Natural killer cell treated with Interleukin-12 subunit alpha and Interleukin-12 subunit beta and Interleukin-15 and Interleukin-18, amount 100 ng/mL, for 72 hours (primary cell): ENCODE data around the gene GUCD1. TPM values are rescaled to one million over a fixed set of nuclear protein-coding genes. Genes with fewer than 3 reads are reported as not detected.
A peak's percentile ranks its signal among the peaks of the same experiment; 100 is the strongest.
"Not testable (repeated sequence)": the region's sequence is repeated elsewhere in the genome, so short reads cannot be mapped to it uniquely, and the experiment has no call there.

Experiments
- ATAC-seq, 2 donors: fragments of 150-1000 bp; cut with Tn5 transposase in 1 of 2; sonication (Bioruptor Pico), chemical (Tn5 transposase) in 1 of 2; 2 replicates each; pipeline ENCODE4 v1.10.0; 2021
- DNase-seq: peaks from one replicate; pipeline ENCODE4 v3.0.0; 2022; ENCODE audit warnings: low spot score
- H3K27ac Mint-ChIP-seq, 2 donors: 1 replicate in 1 of 2; 2 replicates in 1 of 2; pipeline ENCODE4 v1.8.0; 2022; ENCODE audit warnings: mixed read lengths in 2 of 2, mild to moderate bottlenecking in 1 of 2, moderate library complexity in 1 of 2
- H3K27me3 Mint-ChIP-seq, 2 donors: 1 replicate in 1 of 2; 2 replicates in 1 of 2; pipeline ENCODE4 v1.8.0; 2022; ENCODE audit warnings: mixed read lengths in 2 of 2
- H3K36me3 Mint-ChIP-seq: one replicate; pipeline ENCODE4 v1.8.0; 2022; ENCODE audit warnings: mixed read lengths
- H3K4me1 Mint-ChIP-seq, 2 donors: 1 replicate in 1 of 2; 2 replicates in 1 of 2; pipeline ENCODE4 v1.8.0; 2022; ENCODE audit warnings: low read depth in 2 of 2, mixed read lengths in 2 of 2, mild to moderate bottlenecking in 1 of 2
- H3K4me3 Mint-ChIP-seq: one replicate; pipeline ENCODE4 v1.8.0; 2022; ENCODE audit warnings: mixed read lengths
- H3K9me3 Mint-ChIP-seq: 2 replicates; pipeline ENCODE4 v1.8.0; 2022; ENCODE audit warnings: mixed read lengths
- total RNA-seq, 2 donors: library from RNA; stranded (reverse); gene quantifications; one replicate each; pipeline ENCODE4 v1.2.3, GENCODE V29; 2022

GUCD1 gene
- total RNA-seq, 2 donors from 2014 or later, result 105 to 111 TPM

DNA sequence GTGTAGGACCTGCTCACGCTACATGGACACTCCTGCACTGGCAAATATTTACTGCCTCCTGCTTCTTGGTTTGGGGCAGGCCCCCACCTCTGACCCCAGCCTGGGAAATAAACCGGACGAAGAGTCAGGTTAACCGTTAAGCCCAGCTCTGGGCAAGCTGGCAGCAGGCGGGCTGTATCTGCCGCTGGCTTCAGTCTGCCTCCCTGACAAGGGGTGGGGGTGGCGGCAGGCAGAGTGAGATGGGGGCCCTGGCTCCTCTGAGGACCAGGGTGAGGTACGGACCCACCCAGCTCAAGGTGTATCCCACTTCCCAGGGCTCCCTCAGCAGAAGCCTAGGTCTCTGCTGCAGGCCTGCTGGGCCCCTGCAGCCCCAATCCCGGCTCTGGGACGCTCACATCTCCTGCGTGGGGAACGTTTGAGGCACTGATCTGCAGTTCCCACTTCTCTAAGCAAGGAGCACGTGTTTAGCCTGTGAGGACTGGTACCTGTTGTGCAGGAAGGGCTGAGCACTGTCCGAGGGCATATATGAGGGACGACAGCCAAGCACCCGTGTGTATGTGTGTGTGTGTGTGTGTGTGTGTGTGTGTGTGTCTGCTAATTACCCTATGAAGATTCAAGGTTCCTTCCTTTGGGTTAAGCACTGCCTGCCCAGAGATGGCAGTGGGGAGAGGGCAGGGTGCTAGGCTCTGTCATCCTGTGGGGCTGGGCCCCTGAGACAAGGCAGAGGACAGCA, 39.1 kb upstream of the GUCD1 start:
- no peak for ATAC-seq

GRCh38 chr22:24593559-24593835, 38.6 kb upstream of the GUCD1 start:
- H3K27me3 Mint-ChIP-seq, result not testable (repeated sequence)

More for the DNA sequence above, 39.1 kb upstream of the GUCD1 start:
- no peaks in the 10 kb centered on the region for H3K27me3 Mint-ChIP-seq
- no peaks in the 10 kb centered on the region for H3K9me3 Mint-ChIP-seq
- DNase-seq, result no peak
- no peaks in the 10 kb centered on the region for H3K36me3 Mint-ChIP-seq
- H3K4me1 Mint-ChIP-seq, result peaks cover 0 to 4% of the 10 kb centered on the region in 2 donors
- peak overlapping the region; percentile 39 for H3K4me3 Mint-ChIP-seq
- peak overlapping the region in 1 of 2 donors; percentile 41 for H3K27ac Mint-ChIP-seq

DNA sequence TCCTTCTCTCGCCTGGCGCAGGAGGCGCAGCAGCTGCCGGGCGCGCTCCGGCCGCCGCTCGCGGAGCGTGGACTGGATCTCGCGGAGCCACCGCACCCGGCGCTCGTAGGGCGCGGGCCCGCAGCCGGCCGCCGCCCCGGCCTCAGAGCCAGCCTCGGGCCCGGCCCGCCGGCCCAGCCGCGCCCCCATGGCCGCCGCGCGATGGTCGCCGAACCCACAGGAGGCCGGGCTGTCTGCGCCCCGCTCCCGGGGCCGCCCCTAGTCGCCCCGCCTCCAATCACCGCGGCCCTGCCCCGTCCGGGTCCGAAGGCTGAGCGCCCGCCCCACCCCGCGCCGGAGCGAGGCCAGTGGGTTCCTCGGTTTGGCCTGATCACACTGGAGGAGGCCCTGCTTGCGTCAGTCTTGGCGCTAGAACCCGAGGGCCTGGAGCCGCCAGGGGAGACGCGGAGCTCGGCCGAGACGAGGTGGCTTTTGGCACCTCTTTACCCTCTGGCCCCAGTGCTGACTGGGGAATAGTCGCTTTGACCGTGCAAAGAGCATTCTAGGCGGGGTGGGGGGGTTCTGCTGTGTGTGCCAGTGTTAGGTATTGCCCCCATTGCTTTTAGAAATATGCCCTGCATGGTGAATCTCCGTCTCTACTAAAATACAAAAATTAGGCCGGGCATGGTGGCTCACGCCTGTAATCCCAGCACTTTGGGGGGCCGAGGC, 38.1 kb upstream of the GUCD1 start, which contains the start of gene LRRC75B:
LRRC75B (minus strand) TSS at position 223 of the 708 bp plus-strand sequence; CDS start at position 189, 34 bp downstream.
- no peaks in the 10 kb centered on the region for H3K36me3 Mint-ChIP-seq
- peak; percentile 92 for ATAC-seq
- peak; percentile 85 for DNase-seq
- peaks cover 0 to 4% of the 10 kb centered on the region in 2 donors for H3K4me1 Mint-ChIP-seq
- no peaks in the 10 kb centered on the region for H3K9me3 Mint-ChIP-seq
- H3K27me3 Mint-ChIP-seq, result no peaks in the 10 kb centered on the region
- H3K27ac Mint-ChIP-seq, result peak within 1 kb of the TSS in 1 of 2 donors; percentile 41
- peak within 1 kb of the TSS; percentile 87 for H3K4me3 Mint-ChIP-seq

More at GRCh38 chr22:24593559-24593835, 38.6 kb upstream of the GUCD1 start:
- ATAC-seq, DNase-seq, H3K36me3 Mint-ChIP-seq, H3K4me1 Mint-ChIP-seq, H3K9me3 Mint-ChIP-seq: not testable (repeated sequence)
- H3K27ac Mint-ChIP-seq, result peak overlapping the region in 1 of 2 donors; percentile 41
- peak overlapping the region; percentile 39 for H3K4me3 Mint-ChIP-seq

DNA sequence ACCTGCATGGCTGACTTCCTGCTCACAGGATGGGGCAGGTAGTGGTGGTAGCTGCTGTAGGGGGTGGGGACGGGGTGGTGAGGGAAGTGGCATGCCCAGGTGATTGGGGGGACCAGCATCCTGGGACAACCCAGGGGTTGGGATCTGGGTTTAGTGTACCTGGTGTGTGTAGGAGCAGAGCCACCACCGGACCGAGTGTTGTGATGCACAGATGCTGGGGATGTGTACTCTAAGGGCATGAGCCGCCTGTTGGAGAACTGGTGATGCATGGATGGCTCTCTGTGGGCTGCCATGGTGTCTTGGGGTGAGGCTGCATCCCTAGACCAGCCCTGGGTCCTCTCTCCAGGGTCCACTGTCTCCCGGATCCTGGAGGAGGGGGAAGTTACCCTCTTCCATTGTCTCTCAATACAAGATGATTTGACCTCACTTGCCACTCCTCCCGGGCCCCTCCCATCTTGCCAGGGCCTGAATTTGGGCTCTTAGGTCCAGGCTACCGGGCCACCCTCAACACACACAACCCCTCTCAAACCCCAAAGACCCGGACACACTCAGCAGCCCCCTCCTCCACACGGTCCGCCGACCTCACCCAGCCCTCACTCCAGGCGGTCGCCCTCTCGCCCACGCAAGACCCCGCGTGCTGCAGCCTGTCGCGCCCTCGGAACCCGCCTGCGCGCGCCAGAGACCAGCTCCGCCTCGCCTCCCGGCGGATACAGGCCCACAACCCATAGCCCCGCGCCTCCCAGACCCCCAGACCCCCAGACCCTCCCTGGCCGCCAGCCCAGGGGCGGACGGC, 37.3 kb upstream of the GUCD1 start:
- ATAC-seq, result peak; percentile 1 to 22
- Mint-ChIP-seq H3K9me3 (no peaks in the 10 kb centered on the region), H3K27me3 (no peaks in the 10 kb centered on the region), H3K27ac (no peak overlapping the region), H3K4me3 (peak overlapping the region; percentile 87), H3K36me3 (no peaks in the 10 kb centered on the region), H3K4me1 (peaks cover 0 to 4% of the 10 kb centered on the region in 2 donors)
- DNase-seq, result no peak

DNA sequence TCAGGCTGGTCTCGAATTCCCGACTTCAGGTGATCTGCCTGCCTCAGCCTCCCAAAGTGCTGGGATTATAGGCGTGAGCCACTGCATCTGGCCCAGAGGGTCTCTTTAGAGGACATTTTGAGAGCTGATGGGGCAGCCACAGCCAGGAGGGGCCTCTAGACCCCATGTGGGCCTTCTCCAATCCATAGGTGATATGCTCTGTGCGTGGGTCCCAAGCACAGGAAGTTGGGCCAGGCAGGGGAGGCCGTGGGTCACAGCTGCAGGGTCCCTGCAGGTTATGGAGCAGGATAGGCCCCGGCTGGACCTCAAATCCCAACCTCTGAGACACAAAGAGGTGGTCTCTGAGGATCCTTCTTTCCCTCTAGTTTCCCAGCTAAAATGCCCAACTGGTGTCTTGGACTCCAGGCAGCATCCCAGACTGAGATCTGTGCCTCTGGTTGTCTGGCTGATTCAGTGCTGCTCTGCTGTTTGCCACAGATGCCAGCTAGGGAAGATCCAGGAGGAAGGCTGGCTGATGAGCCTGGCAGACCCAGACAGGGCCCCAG, 36.4 kb upstream of the GUCD1 start:
- ATAC-seq (no peak), DNase-seq (no peak)
- H3K27me3 Mint-ChIP-seq, result no peaks in the 10 kb centered on the region
- no peak overlapping the region for H3K27ac Mint-ChIP-seq
- H3K9me3 Mint-ChIP-seq, result no peaks in the 10 kb centered on the region
- peaks cover 0 to 4% of the 10 kb centered on the region in 2 donors for H3K4me1 Mint-ChIP-seq
- H3K4me3 Mint-ChIP-seq, result no peak overlapping the region
- no peaks in the 10 kb centered on the region for H3K36me3 Mint-ChIP-seq

GRCh38 chr22:24590596-24591173, 35.7 kb upstream of the GUCD1 start:
- Mint-ChIP-seq H3K27ac (no peak overlapping the region), H3K27me3 (no peaks in the 10 kb centered on the region), H3K36me3 (no peaks in the 10 kb centered on the region), H3K4me1 (peaks cover 0 to 4% of the 10 kb centered on the region in 2 donors), H3K4me3 (no peak overlapping the region), H3K9me3 (no peaks in the 10 kb centered on the region)
- no peak for ATAC-seq
- DNase-seq, result no peak

- Mint-ChIP-seq H3K9me3 (no peaks in the 10 kb centered on the region), H3K36me3 (no peaks in the 10 kb centered on the region), H3K27me3 (no peaks in the 10 kb centered on the region), H3K27ac (no peak overlapping the region), H3K4me3 (no peak overlapping the region), H3K4me1 (peaks cover 0 to 4% of the 10 kb centered on the region in 2 donors)
- ATAC-seq, result no peak
- no peak for DNase-seq
Measured at GRCh38 chr22:24589518-24590030, 34.6 kb upstream of the GUCD1 start.

DNA sequence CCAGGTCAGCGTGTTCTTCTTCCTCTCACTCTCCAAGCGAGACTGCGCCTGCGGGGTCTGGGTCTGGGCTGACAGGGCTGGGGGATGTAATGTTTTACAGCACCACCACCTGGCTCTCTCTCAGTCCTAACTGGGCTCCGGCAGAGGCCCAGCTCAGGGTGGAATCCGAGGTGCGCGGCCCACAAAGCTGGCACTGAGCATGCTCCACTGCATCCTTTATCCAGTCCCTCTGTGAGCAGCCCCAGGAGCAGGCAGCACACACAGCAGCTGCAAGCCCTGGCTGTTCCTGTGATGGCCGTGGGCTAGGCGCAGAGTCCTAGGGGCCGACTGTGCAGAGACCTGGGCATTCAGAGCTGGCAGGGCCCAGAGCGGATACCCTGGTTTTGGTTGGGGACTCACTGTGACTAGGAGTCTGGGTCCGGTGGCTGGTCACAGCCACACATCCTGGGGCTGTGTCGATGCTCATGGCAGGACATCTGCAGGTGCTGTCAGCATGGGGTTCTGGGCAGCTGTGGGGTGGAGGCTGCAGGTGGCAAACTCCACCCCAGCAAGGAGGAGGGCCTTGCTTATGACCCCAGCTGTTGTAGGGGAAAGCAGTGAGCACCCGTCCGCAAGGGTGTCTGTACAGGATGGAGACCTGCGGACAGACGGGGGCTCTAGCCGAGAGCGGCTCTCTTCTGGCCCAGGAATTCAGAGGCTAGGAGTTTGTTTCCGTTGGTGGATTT, 34.0 kb upstream of the GUCD1 start:
- Mint-ChIP-seq H3K27ac (no peak overlapping the region), H3K4me3 (no peak overlapping the region), H3K27me3 (no peaks in the 10 kb centered on the region), H3K9me3 (no peaks in the 10 kb centered on the region), H3K36me3 (no peaks in the 10 kb centered on the region), H3K4me1 (peaks cover 0 to 4% of the 10 kb centered on the region in 2 donors)
- ATAC-seq (no peak), DNase-seq (no peak)

- no peaks in the 10 kb centered on the region for H3K9me3 Mint-ChIP-seq
- ATAC-seq (no peak), DNase-seq (no peak)
- H3K4me3 Mint-ChIP-seq, result no peak overlapping the region
- peaks cover 0 to 4% of the 10 kb centered on the region in 2 donors for H3K4me1 Mint-ChIP-seq
- H3K27me3 Mint-ChIP-seq, result no peaks in the 10 kb centered on the region
- H3K27ac Mint-ChIP-seq, result no peak overlapping the region
- H3K36me3 Mint-ChIP-seq, result no peaks in the 10 kb centered on the region
Measured at GRCh38 chr22:24588381-24588756, 33.4 kb upstream of the GUCD1 start.

GRCh38 chr22:24587948-24588347, 33.0 kb upstream of the GUCD1 start:
- peaks cover 0 to 4% of the 10 kb centered on the region in 2 donors for H3K4me1 Mint-ChIP-seq
- no peak overlapping the region for H3K4me3 Mint-ChIP-seq
- ATAC-seq (no peak), DNase-seq (no peak)
- H3K27ac Mint-ChIP-seq, result no peak overlapping the region
- no peaks in the 10 kb centered on the region for H3K9me3 Mint-ChIP-seq
- H3K36me3 Mint-ChIP-seq, result no peaks in the 10 kb centered on the region
- no peaks in the 10 kb centered on the region for H3K27me3 Mint-ChIP-seq

DNA sequence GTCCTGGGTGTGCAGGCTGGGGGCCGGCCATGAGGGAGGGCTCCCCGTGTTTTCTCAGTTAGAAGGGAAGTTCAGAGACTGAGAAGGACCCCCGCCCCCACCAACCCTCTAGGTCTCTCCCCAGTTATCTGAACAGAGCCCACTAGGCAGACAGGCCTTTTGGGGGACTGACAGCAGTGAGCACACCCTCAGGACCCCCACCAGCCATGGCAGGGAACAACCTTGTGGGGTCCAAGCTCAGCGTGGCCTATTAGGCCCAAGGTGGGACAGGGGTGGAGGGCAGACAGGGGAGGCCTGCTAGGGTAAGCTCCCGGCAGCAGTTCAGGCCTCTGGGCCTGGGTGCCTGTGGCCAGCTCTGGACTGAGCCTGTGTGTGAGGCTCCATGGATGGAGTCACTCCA, 32.3 kb upstream of the GUCD1 start:
- no peaks in the 10 kb centered on the region for H3K9me3 Mint-ChIP-seq
- no peak overlapping the region for H3K27ac Mint-ChIP-seq
- H3K36me3 Mint-ChIP-seq, result no peaks in the 10 kb centered on the region
- DNase-seq (no peak), ATAC-seq (no peak)
- H3K4me1 Mint-ChIP-seq, result peaks cover 0 to 2% of the 10 kb centered on the region in 2 donors
- H3K4me3 Mint-ChIP-seq, result no peak overlapping the region
- H3K27me3 Mint-ChIP-seq, result no peaks in the 10 kb centered on the region

GRCh38 chr22:24585927-24586546, 31.1 kb upstream of the GUCD1 start:
- Mint-ChIP-seq H3K9me3 (no peaks in the 10 kb centered on the region), H3K27ac (no peak overlapping the region)
- no peak for ATAC-seq

More at GRCh38 chr22:24585927-24586546, 31.1 kb upstream of the GUCD1 start:
- no peaks in the 10 kb centered on the region for H3K27me3 Mint-ChIP-seq
- no peak for DNase-seq
- no peaks in the 10 kb centered on the region for H3K36me3 Mint-ChIP-seq
- no peak overlapping the region for H3K4me3 Mint-ChIP-seq
- H3K4me1 Mint-ChIP-seq, result no peaks in the 10 kb centered on the region
